A549 (cell line): ENCODE results near the gene SEPSECS.

ENCODE experiments used
- BHLHE40 ChIP-seq: IDR thresholded peaks from 2 replicates; pipeline ENCODE4 v1.6.1; 2012; ENCODE audit warnings: low read depth, low read length, inconsistent platforms
- CEBPB ChIP-seq, 2 experiments: fragments of >200 bp in 1 of 2; sonication (Bioruptor Twin) in 1 of 2; formaldehyde crosslinking in 1 of 2; IDR thresholded peaks; 2 replicates each; pipeline ENCODE4 v1.6.1; 2012 to 2016
- CTCF ChIP-seq: fragments of >200 bp; sonication (Bioruptor Twin); formaldehyde crosslinking; IDR thresholded peaks from 3 replicates; pipeline ENCODE4 v1.5.1; 2016
- E2F6 ChIP-seq: IDR thresholded peaks from 2 replicates; pipeline ENCODE4 v1.6.1; 2012; ENCODE audit warnings: low read depth, borderline replicate concordance
- EP300 ChIP-seq, 2 experiments: fragments of >200 bp; sonication (Bioruptor Twin); formaldehyde crosslinking; IDR thresholded peaks; 2 replicates in 1 of 2; 3 replicates in 1 of 2; pipeline ENCODE4 v1.6.1; 2016 to 2017
- POLR2A ChIP-seq: IDR thresholded peaks from 2 replicates; pipeline ENCODE4 v1.6.1; 2012; ENCODE audit warnings: mild to moderate bottlenecking, low read length
- RARB ChIP-seq: fragments of 250-450 bp; sonication (Bioruptor Pico); IDR thresholded peaks from 2 replicates; pipeline ENCODE4 v1.8.0; 2021; ENCODE audit warnings: mild to moderate bottlenecking, moderate library complexity
- RNF2 ChIP-seq: fragments of 200-600 bp; sonication (generic); IDR thresholded peaks from 2 replicates; pipeline ENCODE4 v1.6.1; 2016; ENCODE audit warnings: low read depth, mild to moderate bottlenecking, antibody characterized with exemption, moderate library complexity, borderline replicate concordance
- ZFP36 ChIP-seq: fragments of 450-650 bp; IDR thresholded peaks from 2 replicates; pipeline ENCODE4 v1.6.1; 2014; ENCODE audit warnings: borderline replicate concordance; ENCODE audit not compliant: partially characterized antibody
- TF ChIP-seq, protein P1 (sequence below): fragments of 200-600 bp; sonication (generic); IDR thresholded peaks from 2 replicates; pipeline ENCODE4 v1.6.1; 2016; ENCODE audit warnings: antibody characterized with exemption, mild to moderate bottlenecking, moderate library complexity
- TF ChIP-seq, protein P2 (sequence below): fragments of 150-350 bp; IDR thresholded peaks from 2 replicates; pipeline ENCODE4 v1.6.1; 2014; ENCODE audit warnings: low read depth, mild to moderate bottlenecking, low read length

GRCh38 chr4:25163196-25163595 is 2.9 kb upstream of the SEPSECS start:
- TF ChIP-seq EP300 (IDR thresholded peaks at IDR 0.05) (no peak), CTCF (no peak), POLR2A (no peak), ZFP36 (no peak), BHLHE40 (no peak), CEBPB (IDR thresholded peaks at IDR 0.05) (no peak), E2F6 (no peak), RNF2 (no peak), RARB (CRISPR knock-in tag) (no peak)
- TF ChIP-seq, protein P1, sequence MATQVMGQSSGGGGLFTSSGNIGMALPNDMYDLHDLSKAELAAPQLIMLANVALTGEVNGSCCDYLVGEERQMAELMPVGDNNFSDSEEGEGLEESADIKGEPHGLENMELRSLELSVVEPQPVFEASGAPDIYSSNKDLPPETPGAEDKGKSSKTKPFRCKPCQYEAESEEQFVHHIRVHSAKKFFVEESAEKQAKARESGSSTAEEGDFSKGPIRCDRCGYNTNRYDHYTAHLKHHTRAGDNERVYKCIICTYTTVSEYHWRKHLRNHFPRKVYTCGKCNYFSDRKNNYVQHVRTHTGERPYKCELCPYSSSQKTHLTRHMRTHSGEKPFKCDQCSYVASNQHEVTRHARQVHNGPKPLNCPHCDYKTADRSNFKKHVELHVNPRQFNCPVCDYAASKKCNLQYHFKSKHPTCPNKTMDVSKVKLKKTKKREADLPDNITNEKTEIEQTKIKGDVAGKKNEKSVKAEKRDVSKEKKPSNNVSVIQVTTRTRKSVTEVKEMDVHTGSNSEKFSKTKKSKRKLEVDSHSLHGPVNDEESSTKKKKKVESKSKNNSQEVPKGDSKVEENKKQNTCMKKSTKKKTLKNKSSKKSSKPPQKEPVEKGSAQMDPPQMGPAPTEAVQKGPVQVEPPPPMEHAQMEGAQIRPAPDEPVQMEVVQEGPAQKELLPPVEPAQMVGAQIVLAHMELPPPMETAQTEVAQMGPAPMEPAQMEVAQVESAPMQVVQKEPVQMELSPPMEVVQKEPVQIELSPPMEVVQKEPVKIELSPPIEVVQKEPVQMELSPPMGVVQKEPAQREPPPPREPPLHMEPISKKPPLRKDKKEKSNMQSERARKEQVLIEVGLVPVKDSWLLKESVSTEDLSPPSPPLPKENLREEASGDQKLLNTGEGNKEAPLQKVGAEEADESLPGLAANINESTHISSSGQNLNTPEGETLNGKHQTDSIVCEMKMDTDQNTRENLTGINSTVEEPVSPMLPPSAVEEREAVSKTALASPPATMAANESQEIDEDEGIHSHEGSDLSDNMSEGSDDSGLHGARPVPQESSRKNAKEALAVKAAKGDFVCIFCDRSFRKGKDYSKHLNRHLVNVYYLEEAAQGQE: no peak
- TF ChIP-seq, protein P2, sequence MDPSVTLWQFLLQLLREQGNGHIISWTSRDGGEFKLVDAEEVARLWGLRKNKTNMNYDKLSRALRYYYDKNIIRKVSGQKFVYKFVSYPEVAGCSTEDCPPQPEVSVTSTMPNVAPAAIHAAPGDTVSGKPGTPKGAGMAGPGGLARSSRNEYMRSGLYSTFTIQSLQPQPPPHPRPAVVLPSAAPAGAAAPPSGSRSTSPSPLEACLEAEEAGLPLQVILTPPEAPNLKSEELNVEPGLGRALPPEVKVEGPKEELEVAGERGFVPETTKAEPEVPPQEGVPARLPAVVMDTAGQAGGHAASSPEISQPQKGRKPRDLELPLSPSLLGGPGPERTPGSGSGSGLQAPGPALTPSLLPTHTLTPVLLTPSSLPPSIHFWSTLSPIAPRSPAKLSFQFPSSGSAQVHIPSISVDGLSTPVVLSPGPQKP: no peak
